RWPE1 (cell line): Measurements from ENCODE around the gene CYTL1.

Experiments
- CTCF ChIA-PET: fragments of 350-600 bp; sonication (Branson Sonifier 250); formaldehyde crosslinking; extraction: SDS; loops from one replicate; lab custom pipeline; 2021; lab: Yijun Ruan, JAX
- POLR2A ChIA-PET: fragments of 400-600 bp; formaldehyde crosslinking; extraction: SDS; loops from one replicate; lab custom pipeline; 2020; ENCODE audit warnings: antibody characterized with exemption; ENCODE audit not compliant: low non-redundant PET; lab: Yijun Ruan, JAX
- DNase-seq: peaks from one replicate; pipeline ENCODE4 v3.0.0; 2012; ENCODE audit warnings: low spot score
- H3K27ac ChIP-seq: fragments of 450-650 bp; 2 replicates; pipeline ENCODE4 v1.5.1; 2017
- CTCF ChIP-seq: fragments of 450-650 bp; conservative IDR thresholded peaks from 2 replicates; pipeline ENCODE4 v1.5.1; 2017; ENCODE audit warnings: low read depth, mild to moderate bottlenecking

Gene CYTL1

GRCh38 chr4:4989083-4989622 lies 30.1 kb downstream of the CYTL1 start:
- DNase-seq, result no peak
- no peak for TF ChIP-seq CTCF
- ChIA-PET POLR2A (no interaction called here), CTCF (no interaction called here)
- no peak overlapping the region for H3K27ac ChIP-seq

- DNase-seq, result no peak
- no peak overlapping the region for H3K27ac ChIP-seq
- POLR2A ChIA-PET, result no interaction called here
- TF ChIP-seq CTCF, result no peak
- CTCF ChIA-PET, result no interaction called here
Measured at GRCh38 chr4:4987656-4988055, 31.6 kb downstream of the CYTL1 start.

- no peak overlapping the region for H3K27ac ChIP-seq
- DNase-seq, result no peak
- TF ChIP-seq CTCF, result no peak
- POLR2A ChIA-PET, result no interaction called here
- CTCF ChIA-PET, result no interaction called here
Measured at GRCh38 chr4:4986841-4987240, 32.4 kb downstream of the CYTL1 start.

GRCh38 chr4:4985844-4986243 lies 33.4 kb downstream of the CYTL1 start:
- ChIA-PET CTCF (interaction anchor here (0.6 kb wide), 1 partner anchor 8 kb away, joined by 3 read pairs; no protein-coding TSS in a partner anchor), POLR2A (no interaction called here)
- no peak for DNase-seq
- TF ChIP-seq CTCF, result no peak
- H3K27ac ChIP-seq, result no peak overlapping the region

- POLR2A ChIA-PET, result no interaction called here
- no peak for DNase-seq
- CTCF ChIA-PET, result no interaction called here
- no peak overlapping the region for H3K27ac ChIP-seq
- TF ChIP-seq CTCF, result no peak
Measured at GRCh38 chr4:4985036-4985435, 34.2 kb downstream of the CYTL1 start.

GRCh38 chr4:4984186-4984585 lies 35.1 kb downstream of the CYTL1 start:
- ChIA-PET CTCF (no interaction called here), POLR2A (no interaction called here)
- no peak for DNase-seq
- no peak for TF ChIP-seq CTCF
- H3K27ac ChIP-seq, result no peak overlapping the region
